ENCODE results near the gene MRO. TPM values are rescaled to one million over a fixed set of nuclear protein-coding genes. Genes with fewer than 3 reads are reported as not detected.
"Not testable (repeated sequence)": the region's sequence is repeated elsewhere in the genome, so short reads cannot be mapped to it uniquely, and the experiment has no call there.

MRO gene
- 1 to 10 TPM; 2.2 to 2.7 (median 2.4) TPM for polyA plus RNA-seq (ENCODE audit: insufficient read length in 4 of 4)

- peak in 3 of 4 donors; percentile 59 to 69 (median 66) for DNase-seq (ENCODE audit: low read depth in 4 of 4, low spot score in 2 of 4)
These were observed at the start of gene MRO for GRCh38 chr18:50819728-50820378. Gene MRO (minus strand): TSS chr18:50820016. CDS start chr18:50809400, 10,616 bp downstream.

DNA sequence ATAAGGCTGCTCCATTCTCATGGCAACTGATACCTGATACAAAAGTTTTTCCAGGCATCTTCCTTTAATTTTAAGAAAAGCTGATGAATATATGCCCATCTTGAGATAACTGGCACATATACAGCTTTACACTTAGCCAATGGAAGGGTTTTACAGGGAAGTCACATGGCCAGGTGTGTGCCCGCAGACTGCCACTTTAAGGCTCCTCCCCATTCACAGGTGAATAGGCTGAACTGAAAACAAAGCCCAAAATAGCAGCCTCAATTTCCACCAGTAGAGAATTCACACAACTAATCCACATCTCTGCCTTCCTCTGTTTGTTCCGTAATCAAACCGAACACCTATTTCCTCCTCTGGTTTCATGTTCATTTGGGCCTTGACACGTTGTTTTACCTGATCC, 49.3 kb upstream of the MRO start:
- no peak for DNase-seq (ENCODE audit: low read depth in 4 of 4, low spot score in 2 of 4)

GRCh38 chr18:50866765-50867164, 46.9 kb upstream of the MRO start:
- DNase-seq (ENCODE audit: low read depth in 4 of 4, low spot score in 2 of 4) = no peak

- DNase-seq (ENCODE audit: low read depth in 4 of 4, low spot score in 2 of 4) = no peak
These were observed 44.1 kb upstream of the MRO start for GRCh38 chr18:50863840-50864375.

GRCh38 chr18:50862401-50862800, 42.6 kb upstream of the MRO start:
- DNase-seq (ENCODE audit: low read depth in 4 of 4, low spot score in 2 of 4) = no peak

DNA sequence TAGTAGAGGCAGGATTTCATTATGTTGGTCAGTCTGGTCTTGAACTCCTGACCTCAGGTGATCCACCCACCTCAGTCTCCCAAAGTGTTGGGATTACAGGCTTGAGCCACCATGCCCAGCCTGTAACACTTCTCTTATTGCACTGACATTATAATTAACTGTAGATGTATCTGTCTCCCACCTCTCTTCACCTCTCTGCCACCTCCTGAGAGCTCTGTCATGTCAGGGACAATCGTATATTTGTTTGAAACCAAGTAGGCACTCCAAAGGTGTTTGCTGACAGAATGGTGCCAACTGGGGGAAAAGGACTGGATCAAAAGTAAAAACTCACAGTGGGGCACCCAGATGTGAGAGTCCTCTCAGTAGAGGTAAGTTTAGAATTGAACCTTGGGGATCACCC, 41.8 kb upstream of the MRO start:
- DNase-seq (ENCODE audit: low read depth in 4 of 4, low spot score in 2 of 4) = no peak

DNA sequence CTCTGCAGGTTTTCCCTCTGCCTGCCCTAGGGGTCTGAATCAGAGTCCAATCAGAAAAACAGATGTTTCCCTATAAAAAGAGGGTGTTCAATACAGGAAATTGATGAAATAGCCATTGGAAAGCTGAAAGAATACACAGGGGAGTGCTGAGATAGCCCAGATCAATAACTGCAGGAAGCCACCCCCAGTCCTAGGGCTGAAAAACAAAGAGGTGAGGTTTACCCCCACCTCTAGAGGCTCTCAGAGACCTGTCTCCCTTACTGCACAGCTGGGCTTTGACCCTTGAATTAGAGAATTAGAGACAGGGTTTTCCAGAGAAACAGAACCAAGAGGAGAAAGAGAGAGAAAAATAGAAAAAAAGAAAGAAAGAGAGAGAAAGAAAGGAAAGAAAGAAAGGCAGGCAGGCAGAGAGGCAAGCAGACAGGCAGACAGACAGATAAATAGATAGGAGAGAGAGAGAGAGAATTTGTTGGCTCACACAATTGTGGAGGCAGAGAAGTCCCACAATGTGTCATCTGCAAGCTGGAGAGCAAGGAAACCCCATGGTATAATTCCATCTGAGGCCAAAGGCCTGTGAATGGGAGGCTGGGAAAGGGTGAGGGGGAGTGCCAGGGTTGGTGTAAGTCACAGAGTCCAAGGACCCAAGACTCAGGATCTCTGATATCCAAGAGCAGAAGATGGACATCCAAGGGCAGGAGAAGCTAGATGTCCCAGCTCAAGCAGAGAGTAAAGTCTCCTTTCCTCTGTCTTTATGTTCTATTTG, 40.2 kb upstream of the MRO start:
- DNase-seq (ENCODE audit: low read depth in 4 of 4, low spot score in 2 of 4) = no peak

GRCh38 chr18:50857694-50858093, 37.9 kb upstream of the MRO start:
- DNase-seq (ENCODE audit: low read depth in 4 of 4, low spot score in 2 of 4) = no peak

- DNase-seq (ENCODE audit: low read depth in 4 of 4, low spot score in 2 of 4) = not testable (repeated sequence)
These were observed 37.4 kb upstream of the MRO start for GRCh38 chr18:50857166-50857565.

DNA sequence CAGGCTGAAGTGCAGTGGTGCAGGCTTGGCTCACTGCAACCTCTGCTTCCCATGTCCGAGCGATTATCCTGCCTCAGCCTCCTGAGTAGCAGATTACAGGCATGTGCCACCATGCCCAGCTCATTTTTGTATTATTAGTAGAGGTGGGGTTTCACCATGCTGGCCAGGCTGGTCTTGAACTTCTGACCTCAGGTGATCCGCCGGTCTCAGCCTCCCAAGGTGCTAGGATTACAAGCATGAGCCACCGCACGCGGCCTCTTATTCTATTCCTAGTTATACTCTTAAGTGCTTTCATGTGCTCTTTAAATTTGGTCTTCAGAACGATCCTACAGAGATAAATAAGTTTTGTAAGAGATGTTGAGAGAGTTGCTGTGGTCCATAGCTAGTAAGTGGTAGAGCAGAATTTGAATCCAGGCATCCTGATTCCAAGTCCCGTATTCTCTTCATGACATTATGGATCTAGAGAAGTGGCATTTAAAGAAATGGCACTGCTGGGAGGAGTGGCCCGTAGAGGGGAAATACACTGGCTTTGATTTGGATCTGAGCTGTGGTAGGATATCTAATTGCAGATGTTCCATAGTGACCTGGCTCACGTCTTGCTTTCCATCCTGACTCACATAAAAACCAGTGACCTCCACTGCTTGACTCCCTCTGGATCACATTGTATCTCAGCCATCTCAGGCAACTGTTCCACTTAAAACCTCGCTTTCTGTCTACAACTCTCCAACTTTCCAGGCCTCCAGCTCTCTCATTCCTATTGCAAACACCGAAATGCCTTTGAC, 36.4 kb upstream of the MRO start:
- DNase-seq (ENCODE audit: low read depth in 4 of 4, low spot score in 2 of 4) = peak in 1 of 4 donors; percentile 19

DNA sequence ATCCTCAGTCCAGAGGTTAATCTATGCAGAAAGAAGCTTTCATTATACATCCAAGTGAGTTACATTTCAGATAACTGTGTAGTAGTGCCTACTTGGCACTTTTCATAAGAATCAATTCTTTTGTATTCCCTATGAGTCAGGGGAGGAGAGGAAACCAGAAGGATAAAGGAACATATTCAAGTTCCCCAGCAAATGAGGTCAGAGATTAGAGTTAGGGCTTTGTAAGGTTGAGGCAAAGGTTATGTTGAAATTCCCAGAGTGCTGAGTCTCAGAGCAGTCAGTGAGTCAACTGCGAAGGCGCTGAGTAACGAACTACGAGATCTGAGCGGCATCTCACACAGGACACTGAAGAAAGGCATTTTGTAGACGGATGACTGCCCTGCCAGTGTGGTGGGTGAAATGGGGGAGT, 34.1 kb upstream of the MRO start:
- DNase-seq (ENCODE audit: low read depth in 4 of 4, low spot score in 2 of 4) = no peak

DNA sequence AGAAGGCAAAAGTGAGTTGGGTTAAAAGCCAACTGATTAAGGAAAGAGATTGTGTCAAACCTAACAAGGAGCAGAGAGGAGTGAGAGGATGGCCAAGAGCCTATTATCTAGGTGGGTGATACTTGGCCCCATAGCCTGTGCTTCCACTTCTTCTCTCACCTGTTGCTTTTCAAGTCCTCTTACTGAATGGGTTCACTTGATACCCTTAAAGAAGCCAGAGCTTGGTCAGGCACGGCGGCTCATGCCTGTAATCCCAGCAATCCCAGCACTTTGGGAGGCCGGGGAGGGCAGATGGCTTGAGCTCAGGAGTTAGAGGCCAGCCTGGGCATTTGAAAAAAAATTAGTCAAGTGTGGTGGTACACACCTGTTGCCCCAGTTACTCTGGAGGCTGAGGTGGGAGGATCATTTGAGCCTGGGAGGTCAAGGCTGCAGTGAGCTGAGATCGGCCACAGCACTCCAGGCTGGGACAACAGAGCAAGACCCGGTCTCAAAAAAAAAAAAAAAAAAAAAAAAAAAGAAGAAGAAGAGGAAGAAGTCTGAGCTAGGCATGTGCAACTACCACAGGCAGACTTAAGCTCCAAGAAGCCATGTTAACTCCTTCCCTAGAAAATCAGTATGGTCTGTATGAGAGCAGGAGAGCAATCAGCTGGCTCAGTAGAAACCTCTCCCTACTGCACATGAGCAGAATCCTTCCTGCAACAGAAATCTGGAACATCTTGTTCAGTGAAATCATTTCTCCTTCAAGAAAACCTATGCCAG, 30.7 kb upstream of the MRO start:
- DNase-seq (ENCODE audit: low read depth in 4 of 4, low spot score in 2 of 4) = no peak

DNA sequence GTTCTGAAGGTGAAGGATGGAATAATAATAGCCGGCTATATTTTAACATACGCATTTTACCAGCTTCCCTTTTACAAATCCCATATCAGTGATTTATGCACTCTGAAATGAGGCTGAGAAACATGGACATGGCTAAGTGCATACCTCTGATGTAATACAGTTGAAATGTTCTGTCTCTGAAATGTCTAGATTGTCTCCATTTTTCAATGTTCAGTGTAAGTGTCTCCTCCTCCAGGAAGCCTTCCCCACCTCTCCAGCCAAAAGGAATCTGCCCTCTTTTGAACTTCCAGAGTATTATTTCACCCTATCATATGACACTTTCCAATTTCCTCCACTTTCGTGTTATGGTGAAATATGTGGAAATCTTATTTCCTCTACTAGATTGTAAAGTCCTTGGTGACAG, 29.6 kb upstream of the MRO start:
- no peak for DNase-seq (ENCODE audit: low read depth in 4 of 4, low spot score in 2 of 4)

GRCh38 chr18:50848991-50849390, 29.2 kb upstream of the MRO start:
- no peak for DNase-seq (ENCODE audit: low read depth in 4 of 4, low spot score in 2 of 4)

DNA sequence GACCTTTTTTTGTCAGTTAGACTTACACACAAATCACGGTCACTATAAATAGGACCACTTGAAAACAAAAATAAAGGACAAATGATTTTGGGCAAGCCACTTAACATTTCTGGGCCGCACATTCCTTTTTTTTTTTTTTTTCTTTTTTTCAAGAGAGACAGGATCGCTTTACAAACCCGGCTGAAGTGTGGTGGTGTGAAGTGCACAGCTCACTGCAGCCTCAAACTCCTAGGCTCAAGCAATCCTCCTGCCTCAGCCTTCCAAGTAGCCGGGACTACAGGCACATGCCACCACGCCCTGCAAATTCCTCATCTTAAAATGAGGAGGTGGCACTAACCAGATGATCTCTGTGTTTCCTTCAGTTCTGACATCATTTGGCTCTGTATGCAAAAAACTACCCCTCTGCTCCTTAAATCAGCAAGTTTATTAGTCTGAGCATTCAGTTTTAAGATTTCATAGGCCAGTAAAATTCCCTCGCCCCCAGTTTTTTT, 28.3 kb upstream of the MRO start:
- no peak for DNase-seq (ENCODE audit: low read depth in 4 of 4, low spot score in 2 of 4)

- no peak for DNase-seq (ENCODE audit: low read depth in 4 of 4, low spot score in 2 of 4)
These were observed 27.4 kb upstream of the MRO start for GRCh38 chr18:50847192-50847591.

DNA sequence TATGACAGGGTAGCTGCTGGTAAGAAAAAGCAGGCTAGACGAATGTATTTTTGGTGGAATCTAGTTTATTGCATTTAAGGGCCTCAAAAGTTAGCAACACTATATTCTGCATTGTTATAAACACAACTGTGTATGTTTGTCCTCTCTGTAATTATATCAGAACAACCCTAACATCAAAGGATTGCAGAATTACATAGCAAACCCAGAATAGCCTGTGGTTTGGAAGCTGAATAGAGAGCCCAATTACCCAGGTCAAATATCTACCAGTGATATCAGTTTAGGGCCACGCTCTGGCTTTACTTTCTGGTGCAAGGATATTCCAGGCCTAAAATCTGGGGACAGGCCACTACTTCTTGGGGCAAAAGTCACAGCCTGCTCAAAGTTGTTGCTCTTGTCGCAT, 25.1 kb upstream of the MRO start:
- no peak for DNase-seq (ENCODE audit: low read depth in 4 of 4, low spot score in 2 of 4)

DNA sequence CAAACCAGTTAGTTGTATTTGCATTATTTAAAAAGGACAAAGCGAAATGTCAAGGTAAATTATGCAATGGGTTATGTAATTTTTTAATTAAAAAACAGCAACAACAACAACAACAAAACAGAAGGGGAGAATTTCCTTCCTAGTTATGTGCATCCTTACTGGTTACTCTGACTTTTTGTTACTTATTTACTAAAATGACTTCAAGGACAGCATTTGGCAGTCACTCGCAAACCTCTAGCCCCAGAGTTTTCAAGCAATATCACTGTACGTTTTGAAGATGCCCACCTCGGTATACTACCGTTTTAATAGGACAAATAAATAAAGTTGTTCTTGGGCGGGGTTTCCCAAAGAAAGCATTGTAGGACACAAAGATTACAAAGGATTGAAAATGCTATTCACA, 24.7 kb upstream of the MRO start:
- DNase-seq (ENCODE audit: low read depth in 4 of 4, low spot score in 2 of 4) = no peak

- no peak for DNase-seq (ENCODE audit: low read depth in 4 of 4, low spot score in 2 of 4)
These were observed 23.0 kb upstream of the MRO start for GRCh38 chr18:50842846-50843245.

DNA sequence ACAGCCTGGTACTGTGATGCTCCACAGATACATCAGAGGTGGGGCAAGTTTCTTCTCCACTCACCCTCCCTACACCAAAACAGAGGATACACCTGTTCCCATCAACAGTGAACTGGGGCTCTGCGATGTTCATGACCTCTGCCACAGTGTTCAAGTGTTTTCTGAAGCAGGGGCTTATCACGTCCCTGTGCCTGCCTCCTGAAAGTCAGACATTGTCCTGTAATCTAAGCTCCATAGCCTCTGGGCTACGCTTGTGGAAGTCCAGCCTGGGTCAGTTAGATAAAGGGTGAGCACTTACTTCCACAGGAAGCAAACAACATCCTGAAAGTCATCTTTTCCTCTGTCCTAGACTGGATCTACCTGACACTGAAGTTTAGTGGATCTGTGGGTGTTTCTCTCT, 20.2 kb upstream of the MRO start:
- no peak for DNase-seq (ENCODE audit: low read depth in 4 of 4, low spot score in 2 of 4)
